COLO668 (cell line): Measurements from ENCODE around the gene SYNGR3.
"Not testable (repeated sequence)": the region's sequence is repeated elsewhere in the genome, so short reads cannot be mapped to it uniquely, and the experiment has no call there.

ENCODE experiments used
- DNase-seq: peaks from one replicate; lab custom pipeline; 2025; ENCODE audit not compliant: unreplicated experiment; lab: John Stamatoyannopoulos, UW

The SYNGR3 gene

GRCh38 chr16:1959269-1960039 lies 30.3 kb upstream of the SYNGR3 start, which contains the start of gene NDUFB10:
Gene NDUFB10 (plus strand): TSS chr16:1959538. CDS start chr16:1959625, 87 bp downstream.
- DNase-seq = peak; percentile 96

- DNase-seq = peak; percentile 67
These were observed 28.8 kb upstream of the SYNGR3 start for GRCh38 chr16:1960665-1961630.

- DNase-seq = peak; percentile 17
These were observed 28.1 kb upstream of the SYNGR3 start for GRCh38 chr16:1961651-1962067.

GRCh38 chr16:1962161-1963153 lies 27.3 kb upstream of the SYNGR3 start:
- DNase-seq = not testable (repeated sequence)

- DNase-seq = peak; percentile 63
These were observed 25.8 kb upstream of the SYNGR3 start for GRCh38 chr16:1963806-1964505.

GRCh38 chr16:1964506-1965395 lies 25.0 kb upstream of the SYNGR3 start, which contains the start of gene RPS2:
Gene RPS2 (minus strand): TSS chr16:1964826. CDS start chr16:1964625, 201 bp downstream.
- DNase-seq = peak; percentile 99

GRCh38 chr16:1965396-1966001 lies 24.3 kb upstream of the SYNGR3 start:
- peak; percentile 26 for DNase-seq

- no peak for DNase-seq
These were observed 23.3 kb upstream of the SYNGR3 start, which contains the start of gene RNF151 for GRCh38 chr16:1966460-1966859. Gene RNF151 (plus strand): TSS chr16:1966856. CDS start chr16:1966882, 26 bp downstream.

GRCh38 chr16:1968146-1968953 lies 21.4 kb upstream of the SYNGR3 start:
- DNase-seq = no peak

- DNase-seq = peak; percentile 95
These were observed 17.8 kb upstream of the SYNGR3 start, which contains the start of gene TBL3 for GRCh38 chr16:1971796-1972489. Gene TBL3 (plus strand): TSS chr16:1972053. CDS start chr16:1972165, 112 bp downstream.

- peak; percentile 26 for DNase-seq
These were observed 17.3 kb upstream of the SYNGR3 start for GRCh38 chr16:1972490-1972877.

GRCh38 chr16:1973461-1974156 lies 16.2 kb upstream of the SYNGR3 start:
- no peak for DNase-seq

- DNase-seq = no peak
These were observed 15.4 kb upstream of the SYNGR3 start for GRCh38 chr16:1974157-1975070.

GRCh38 chr16:1975432-1976215 lies 14.1 kb upstream of the SYNGR3 start:
- DNase-seq = no peak
